Amniotic stem cell (primary cell): ENCODE measurements around the gene NAV1.
"Not testable (repeated sequence)": the region's sequence is repeated elsewhere in the genome, so short reads cannot be mapped to it uniquely, and the experiment has no call there.

Experiments
- DNase-seq: peaks from one replicate; lab custom pipeline; 2025; lab: John Stamatoyannopoulos, UW

NAV1 gene

DNA sequence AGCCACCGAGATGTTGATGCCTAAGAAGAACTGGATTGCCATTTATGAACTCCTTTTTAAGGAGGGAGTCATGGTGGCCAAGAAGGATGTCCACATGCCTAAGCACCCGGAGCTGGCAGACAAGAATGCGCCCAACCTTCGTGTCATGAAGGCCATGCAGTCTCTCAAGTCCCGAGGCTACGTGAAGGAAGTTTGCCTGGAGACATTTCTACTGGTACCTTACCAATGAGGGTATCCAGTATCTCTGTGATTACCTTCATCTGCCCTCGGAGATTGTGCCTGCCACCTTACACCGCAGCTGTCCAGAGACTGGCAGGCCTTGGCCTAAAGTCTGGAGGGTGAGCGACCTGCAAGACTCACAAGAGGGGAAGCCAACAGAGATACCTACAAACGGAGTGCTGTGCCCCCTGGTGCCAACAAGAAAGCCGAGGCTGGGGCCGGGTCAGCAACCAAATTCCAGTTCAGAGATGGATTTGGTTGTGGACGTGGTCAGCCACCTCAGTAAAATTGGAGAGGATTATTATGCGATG, 18.8 kb upstream of the NAV1 start:
- DNase-seq: not testable (repeated sequence)

DNA sequence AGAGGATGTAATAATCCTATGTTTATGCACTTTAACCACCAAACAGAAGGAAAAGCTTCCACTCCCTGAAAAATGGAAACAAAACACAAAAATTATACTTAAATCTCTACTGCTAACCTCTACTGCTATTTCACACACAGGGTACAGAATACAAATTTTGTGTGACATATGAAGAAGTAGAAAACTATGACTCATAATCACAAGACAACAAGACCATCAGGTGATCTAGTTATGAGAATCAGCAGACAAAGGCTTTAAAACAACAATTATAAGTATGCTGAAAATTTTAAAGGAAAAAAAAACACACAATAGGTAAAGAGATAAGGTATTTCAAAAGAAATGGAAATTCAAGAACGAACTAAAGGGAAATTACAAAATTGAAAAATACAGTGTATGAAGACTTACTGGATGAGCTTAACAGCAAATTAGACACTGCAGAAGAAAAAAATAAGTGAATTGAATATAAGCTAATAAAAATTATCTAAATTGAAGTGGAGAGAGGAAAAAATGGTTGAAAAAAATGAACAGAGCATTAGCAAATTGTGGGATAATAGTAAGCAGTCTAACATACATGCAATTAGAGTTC, 13.6 kb upstream of the NAV1 start:
- DNase-seq: no peak

DNA sequence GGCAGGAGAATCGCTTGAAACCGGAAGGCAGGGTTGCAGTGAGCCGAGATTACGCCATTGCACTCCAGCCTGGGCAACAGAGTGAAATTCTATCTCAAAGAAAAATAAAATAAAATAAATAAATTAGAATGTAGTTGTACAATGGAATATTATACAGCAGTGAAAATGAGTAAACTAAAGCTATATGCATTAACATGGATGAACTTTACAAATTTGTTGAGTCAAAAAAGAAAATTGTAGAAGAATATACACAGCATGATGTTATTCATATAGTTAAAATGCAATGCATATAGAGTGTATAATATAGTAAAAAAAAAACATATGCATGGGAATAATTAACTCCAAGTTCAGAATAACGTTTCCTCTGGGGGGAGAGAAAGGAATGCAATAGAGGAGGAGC, 11.0 kb upstream of the NAV1 start:
- no peak for DNase-seq

DNA sequence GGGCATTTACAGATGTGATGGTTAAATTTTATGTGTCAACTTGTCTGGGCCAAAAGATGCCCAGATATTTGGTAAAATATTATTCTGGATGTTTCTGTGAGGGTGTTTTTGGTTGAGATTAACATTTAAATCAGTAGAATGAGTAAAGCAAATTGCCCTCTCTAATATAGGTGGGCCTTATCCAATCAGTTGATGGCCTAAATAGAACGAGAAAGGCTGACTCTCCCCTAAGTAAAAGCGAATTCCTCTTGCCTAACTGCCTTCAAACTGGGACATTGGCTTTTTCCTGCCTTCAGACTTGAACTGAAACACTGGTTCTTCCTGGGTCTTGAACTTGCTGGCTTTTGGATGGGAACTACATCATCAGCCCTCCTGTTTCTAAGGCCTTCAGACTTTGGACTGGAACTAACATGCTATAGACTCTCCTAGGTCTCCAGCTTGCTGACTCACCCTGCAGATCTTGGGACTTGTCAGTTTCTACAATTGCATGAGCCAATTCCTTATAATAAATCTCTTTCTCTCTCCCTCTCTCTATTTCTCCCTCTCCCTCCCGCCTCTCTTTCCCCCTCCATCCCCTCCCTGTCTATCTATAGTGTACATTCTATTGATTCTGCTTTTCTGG, 10.2 kb upstream of the NAV1 start:
- no peak for DNase-seq

DNA sequence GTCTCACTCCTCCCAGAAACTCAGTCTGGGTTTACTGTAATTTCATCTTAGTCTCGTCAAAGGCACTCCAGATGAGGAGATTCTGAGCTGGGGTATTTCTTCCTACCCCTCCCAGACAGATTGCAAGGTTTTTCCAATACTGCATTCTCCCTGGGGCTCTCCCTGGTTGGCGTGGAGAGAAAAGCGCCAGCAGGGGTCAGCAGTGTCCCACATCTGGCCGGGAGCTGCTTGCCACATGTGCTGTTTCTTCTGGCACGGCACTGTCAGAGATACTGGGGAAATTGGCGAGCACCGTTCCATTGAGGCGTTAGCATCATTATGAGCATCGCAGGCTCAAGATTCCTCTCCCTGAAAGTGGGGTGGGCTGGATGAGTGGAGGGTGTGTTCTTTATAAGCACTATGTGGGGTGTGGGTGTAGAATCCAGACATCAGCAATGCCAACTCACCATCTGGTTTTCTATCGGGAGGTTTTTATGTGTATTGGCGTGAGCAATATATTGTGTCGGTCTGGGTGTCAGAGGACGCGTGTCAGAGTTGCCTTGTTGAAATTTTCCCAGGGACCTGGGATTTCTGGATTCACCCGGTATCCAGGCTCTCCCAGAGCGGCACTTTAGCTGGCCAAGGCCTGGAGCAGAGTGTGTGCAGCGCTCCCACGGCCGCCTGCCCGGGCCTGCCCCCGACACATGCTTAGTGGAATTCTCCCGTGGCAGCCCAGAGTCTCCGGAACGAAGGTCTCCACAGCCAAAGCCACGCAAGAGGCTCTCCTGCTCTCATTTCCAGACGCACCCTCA, 8.0 kb upstream of the NAV1 start:
- DNase-seq: peak; percentile 59

DNA sequence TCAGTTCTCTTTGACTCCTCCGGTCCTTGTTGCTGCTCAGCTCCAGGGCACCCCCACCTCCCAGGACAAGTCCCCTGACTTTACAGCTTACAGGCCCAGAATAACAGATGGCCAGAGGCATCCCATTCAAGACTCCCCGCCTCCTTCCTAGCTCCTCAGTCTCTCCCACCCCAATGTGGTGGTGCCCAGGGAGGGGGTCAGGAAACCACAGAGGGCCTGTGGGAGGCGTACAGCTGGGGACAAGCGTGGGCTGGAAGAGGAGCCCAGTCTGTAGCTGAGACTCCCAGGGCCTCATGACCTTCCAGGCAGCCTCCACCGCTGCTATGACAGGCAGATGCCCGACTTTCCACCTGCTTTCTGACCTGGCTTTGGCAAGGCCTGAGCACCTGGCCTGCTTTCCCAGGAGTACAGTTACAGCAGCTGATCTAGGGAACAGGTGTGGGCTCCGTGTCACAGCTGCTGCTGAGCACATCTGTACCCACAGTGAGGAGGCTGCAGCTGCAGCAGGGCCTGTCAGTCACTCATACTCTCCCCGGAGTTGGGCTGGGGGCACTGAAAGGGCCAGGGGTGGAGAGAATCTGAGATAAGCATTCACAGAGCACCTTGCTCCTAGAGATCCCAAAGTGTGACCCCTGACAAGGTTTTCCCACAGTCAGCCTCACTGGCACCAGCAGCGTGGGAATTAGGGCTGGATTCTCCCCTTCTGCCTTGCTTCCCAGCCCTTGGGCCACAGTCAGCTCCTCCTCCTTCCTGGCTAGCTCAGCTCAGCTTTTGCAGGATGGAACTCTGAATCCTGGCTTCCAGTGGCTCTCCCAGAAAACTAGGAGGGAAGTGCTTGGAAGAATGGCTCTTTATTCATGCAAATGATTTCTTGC, 7.1 kb upstream of the NAV1 start:
- no peak for DNase-seq

- no peak for DNase-seq
Observed at GRCh38 chr1:201533836-201534235, 5.1 kb upstream of the NAV1 start.

GRCh38 chr1:201535046-201535918, 3.6 kb upstream of the NAV1 start:
- no peak for DNase-seq

- DNase-seq: no peak
Observed at GRCh38 chr1:201535919-201536245, 3.0 kb upstream of the NAV1 start.

DNA sequence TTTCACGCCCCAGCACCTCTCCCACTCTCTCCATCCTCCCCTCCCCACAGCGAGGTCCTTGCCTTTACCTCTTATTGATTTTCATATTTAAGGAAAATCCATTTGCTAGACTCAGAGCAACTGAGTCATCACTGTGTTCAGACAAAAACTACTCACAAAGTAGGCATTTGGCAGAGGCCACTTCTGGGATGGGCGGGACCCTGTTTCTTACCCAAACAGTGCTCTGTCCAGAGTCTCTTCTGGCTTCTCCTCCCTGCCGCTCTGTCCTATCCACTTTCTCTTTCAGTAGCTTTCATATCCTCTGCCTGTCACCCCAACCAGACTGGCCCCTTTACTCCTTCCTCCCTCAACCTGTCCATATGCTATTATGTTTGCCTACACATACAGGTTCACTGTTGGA, 2.4 kb upstream of the NAV1 start:
- DNase-seq: peak; percentile 87

DNA sequence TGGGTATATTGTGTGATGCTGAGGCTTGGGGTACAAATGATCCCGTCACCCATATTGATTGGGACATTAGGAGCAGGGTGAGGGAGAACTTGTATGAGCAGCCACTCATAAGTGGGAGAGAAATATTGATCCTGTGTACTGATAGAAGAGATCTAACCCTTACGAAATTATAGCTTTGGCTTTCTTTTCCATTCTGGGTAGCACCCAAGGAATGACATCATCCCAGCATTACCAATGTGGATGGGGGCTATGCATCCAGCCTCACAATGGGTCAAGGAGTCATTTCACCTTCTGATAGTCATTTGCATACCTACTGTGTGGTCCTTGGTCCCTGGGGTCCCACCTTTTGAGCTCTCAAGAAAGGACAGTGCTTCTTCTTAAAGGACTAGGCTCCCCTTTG, 1.9 kb upstream of the NAV1 start:
- DNase-seq: no peak

- DNase-seq: no peak
Observed at GRCh38 chr1:201537467-201537866, 1.5 kb upstream of the NAV1 start.

DNA sequence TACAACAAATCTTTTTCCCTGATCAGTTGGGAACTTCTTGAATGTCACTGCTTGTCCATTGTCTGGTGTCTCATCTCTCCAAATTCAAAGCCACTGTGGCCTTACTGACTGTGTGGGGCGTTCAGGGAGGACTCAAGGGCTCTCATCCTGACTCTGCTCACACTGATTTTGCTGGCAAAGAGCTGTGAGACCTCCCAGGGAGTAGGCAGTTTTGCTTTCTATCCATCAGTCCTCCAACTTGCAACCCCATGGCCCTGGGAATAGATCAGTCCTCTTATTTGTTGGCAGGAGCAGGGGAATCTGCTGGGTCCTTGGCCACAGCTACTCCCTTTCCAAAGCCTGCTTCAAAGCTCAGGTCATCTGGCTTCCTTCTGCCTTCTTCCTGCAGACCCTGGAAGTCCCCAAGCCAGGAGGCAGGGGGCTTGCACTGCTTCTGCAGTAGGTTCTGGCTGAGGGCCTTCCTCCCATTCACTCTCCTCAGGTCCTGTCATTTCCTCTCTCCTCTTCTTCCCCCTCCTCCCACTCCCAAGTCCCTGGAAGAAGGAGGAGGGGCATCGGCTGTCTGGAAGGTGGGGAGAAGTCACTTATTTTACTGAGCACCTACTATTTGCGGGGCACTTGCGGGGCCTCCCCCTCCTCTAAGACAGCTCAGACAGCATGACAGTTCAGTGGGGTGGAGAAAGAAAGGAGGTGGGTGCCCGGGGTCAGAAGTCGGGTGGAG, 876 bp upstream of the NAV1 start:
- no peak for DNase-seq

- DNase-seq: no peak
Observed at GRCh38 chr1:201539561-201540431, 869 bp downstream of the NAV1 start.

GRCh38 chr1:201540846-201541735, 2.2 kb downstream of the NAV1 start:
- DNase-seq: no peak

DNA sequence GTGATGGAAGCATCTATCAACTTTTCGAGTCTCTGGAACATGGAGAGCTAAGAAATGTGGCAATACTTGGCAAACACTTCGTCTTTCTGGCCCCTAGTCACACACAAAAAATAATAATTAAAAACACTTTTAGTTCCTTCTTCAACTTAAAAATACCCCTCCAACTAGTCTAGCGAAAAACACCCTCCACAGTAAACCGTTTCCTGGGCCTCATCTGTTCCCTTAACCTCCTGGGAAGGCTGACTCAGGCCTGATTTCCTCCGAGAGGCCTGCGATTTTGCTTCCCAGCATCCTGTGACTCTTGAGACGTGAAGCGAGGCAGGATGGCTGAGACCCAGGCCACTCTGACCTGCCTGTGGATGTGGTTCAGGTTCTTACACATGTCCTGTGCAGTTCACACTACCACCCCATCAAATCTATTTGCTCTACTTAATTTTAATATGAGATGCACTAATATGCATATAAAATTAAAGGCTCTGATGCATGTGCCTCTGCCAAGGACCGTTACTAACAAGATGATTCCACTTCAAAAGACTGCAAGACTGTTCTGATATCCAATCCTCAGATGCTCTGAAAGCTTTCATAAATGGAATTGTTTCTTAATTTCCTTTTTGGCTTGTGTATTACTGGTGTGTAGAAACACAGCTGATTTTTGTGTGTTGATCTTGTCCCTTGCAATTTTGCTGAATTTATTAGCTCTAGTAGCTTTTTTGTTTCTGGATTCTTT, 3.5 kb downstream of the NAV1 start:
- DNase-seq: no peak

- no peak for DNase-seq
Observed at GRCh38 chr1:201543871-201544642, 5.1 kb downstream of the NAV1 start.
